ENCODE data around the gene RFX7. TPM values are rescaled to one million over a fixed set of nuclear protein-coding genes. Genes with fewer than 3 reads are reported as not detected.

The RFX7 gene
- total and polyA plus RNA-seq, 8 donors, result 1.3 to 12.4 (median 5.5) TPM

DNA sequence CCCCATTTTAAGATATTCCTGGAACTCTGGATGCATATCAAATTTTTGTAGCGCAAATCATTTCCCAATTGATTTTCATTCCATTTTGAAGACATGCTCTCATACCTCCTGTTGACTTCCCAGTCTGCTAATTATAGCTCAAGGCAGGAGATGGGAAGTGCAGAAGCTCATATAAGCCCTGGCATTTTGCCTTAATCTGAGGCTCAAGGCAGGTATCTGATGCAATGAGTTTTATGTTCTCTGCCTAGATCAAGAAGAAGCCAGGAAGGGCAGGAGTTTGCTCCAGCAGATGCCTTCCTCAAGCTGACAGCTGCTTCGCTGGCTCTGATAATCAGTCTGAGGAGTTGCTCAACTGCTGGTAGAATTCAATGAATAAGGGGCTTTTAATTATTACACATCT is 184.7 kb downstream of the RFX7 start:
- ATAC-seq, result peak in 2 of 4 donors; percentile 63 to 65

GRCh38 chr15:56056626-56057025 is 187.1 kb downstream of the RFX7 start:
- Histone ChIP-seq H3K27me3 (no peaks in the 10 kb centered on the region), H3K9me3 (no peaks in the 10 kb centered on the region), H3K4me3 (no peak overlapping the region), H3K27ac (no peak overlapping the region), H3K4me1 (no peaks in the 10 kb centered on the region), H3K36me3 (no peaks in the 10 kb centered on the region)
- no peak for DNase-seq
- intact Hi-C loops (cut with DNase I), result no loop called here
- TF ChIP-seq, protein P1, sequence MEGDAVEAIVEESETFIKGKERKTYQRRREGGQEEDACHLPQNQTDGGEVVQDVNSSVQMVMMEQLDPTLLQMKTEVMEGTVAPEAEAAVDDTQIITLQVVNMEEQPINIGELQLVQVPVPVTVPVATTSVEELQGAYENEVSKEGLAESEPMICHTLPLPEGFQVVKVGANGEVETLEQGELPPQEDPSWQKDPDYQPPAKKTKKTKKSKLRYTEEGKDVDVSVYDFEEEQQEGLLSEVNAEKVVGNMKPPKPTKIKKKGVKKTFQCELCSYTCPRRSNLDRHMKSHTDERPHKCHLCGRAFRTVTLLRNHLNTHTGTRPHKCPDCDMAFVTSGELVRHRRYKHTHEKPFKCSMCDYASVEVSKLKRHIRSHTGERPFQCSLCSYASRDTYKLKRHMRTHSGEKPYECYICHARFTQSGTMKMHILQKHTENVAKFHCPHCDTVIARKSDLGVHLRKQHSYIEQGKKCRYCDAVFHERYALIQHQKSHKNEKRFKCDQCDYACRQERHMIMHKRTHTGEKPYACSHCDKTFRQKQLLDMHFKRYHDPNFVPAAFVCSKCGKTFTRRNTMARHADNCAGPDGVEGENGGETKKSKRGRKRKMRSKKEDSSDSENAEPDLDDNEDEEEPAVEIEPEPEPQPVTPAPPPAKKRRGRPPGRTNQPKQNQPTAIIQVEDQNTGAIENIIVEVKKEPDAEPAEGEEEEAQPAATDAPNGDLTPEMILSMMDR (IDR thresholded peaks at IDR 0.05), result no peak
- FAIRE-seq, result no peak
- WGBS, 2 donors, result 79 to 82% methylated on average over 7 of the region's 7 CpGs
- ATAC-seq, result no peak

More for the DNA sequence above, 184.7 kb downstream of the RFX7 start:
- TF ChIP-seq, protein P1 (IDR thresholded peaks at IDR 0.05), result no peak
- H3K36me3 ChIP-seq, result no peaks in the 10 kb centered on the region
- 62 to 77% methylated on average over 2 of the region's 2 CpGs for WGBS, 2 donors
- DNase-seq, result no peak
- H3K27ac ChIP-seq, result no peak overlapping the region
- intact Hi-C loops (cut with DNase I), result no loop called here
- H3K4me3 ChIP-seq, result no peak overlapping the region
- H3K9me3 ChIP-seq, result no peaks in the 10 kb centered on the region
- H3K27me3 ChIP-seq, result no peaks in the 10 kb centered on the region
- H3K4me1 ChIP-seq, result no peaks in the 10 kb centered on the region
- no peak for FAIRE-seq

DNA sequence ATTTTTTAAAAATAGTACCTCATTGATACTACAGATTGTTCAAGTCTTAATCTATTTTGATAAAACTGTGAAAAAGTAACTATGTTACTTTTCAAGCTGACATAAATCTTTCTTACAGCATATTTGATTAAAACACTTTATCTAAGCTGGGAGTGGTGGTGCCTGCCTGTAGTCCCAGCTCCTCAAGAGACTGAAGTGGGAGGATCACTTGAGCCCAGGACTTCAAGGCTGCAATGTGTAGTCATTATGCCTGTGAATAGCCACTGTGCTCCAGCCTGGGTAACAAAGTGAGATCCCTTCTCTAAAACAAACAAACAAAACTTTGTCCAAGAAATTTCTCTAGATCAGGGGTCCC is 190.7 kb downstream of the RFX7 start:
- FAIRE-seq (no peak), ATAC-seq (no peak), DNase-seq (no peak)
- Histone ChIP-seq H3K36me3 (no peaks in the 10 kb centered on the region), H3K27me3 (no peaks in the 10 kb centered on the region), H3K27ac (no peak overlapping the region), H3K4me3 (no peak overlapping the region), H3K9me3 (no peaks in the 10 kb centered on the region), H3K4me1 (no peaks in the 10 kb centered on the region)
- intact Hi-C loops (cut with DNase I), result no loop called here
- TF ChIP-seq, protein P1 (IDR thresholded peaks at IDR 0.05), result no peak

- no peak overlapping the region for H3K27ac ChIP-seq
- TF ChIP-seq, protein P1 (IDR thresholded peaks at IDR 0.05), result peak; percentile 44 to 66 (median 60)
- no peaks in the 10 kb centered on the region for H3K36me3 ChIP-seq
- H3K27me3 ChIP-seq, result no peaks in the 10 kb centered on the region
- 5 to 11% methylated on average over 2 of the region's 2 CpGs for WGBS, 2 donors
- peak in 3 of 4 donors; percentile 74 to 84 (median 78) for ATAC-seq
- intact Hi-C loops (cut with DNase I), result no loop called here
- no peaks in the 10 kb centered on the region for H3K4me1 ChIP-seq
- peak; percentile 84 for FAIRE-seq
- no peak overlapping the region for H3K4me3 ChIP-seq
- H3K9me3 ChIP-seq, result no peaks in the 10 kb centered on the region
- no peak for DNase-seq
Observed at GRCh38 chr15:56052395-56053045, 191.2 kb downstream of the RFX7 start.

DNA sequence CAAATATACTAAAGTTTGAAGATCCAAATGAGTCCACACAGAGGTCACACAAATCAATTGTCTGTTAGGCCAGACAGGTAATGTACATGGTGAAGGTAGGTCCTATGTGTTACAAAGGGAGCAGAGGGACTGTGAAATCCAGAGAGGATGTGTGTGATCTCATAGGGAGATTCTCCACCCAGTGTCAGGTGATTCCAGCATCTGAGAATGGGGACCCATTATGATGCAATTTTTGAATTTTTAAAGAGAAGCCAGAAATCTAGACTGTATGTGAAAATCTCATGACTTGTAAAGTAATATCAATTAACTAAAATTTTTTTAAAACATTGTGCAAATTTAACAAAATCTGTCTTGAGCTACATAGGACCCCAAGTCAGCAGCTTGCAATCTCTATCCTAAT is 192.0 kb downstream of the RFX7 start:
- FAIRE-seq (no peak), ATAC-seq (no peak), DNase-seq (no peak)
- TF ChIP-seq, protein P1 (IDR thresholded peaks at IDR 0.05), result no peak
- H3K36me3 ChIP-seq, result no peaks in the 10 kb centered on the region
- no peak overlapping the region for H3K4me3 ChIP-seq
- intact Hi-C loops (cut with DNase I), result no loop called here
- no peaks in the 10 kb centered on the region for H3K27me3 ChIP-seq
- no peak overlapping the region for H3K27ac ChIP-seq
- no peaks in the 10 kb centered on the region for H3K9me3 ChIP-seq
- H3K4me1 ChIP-seq, result no peaks in the 10 kb centered on the region
